Activated CD8-positive, alpha-beta T cell treated with anti-CD3 and anti-CD28 coated beads for 36 hours (primary cell): ENCODE results near the gene CSNK1G3. TPM values are rescaled to one million over a fixed set of nuclear protein-coding genes. Genes with fewer than 3 reads are reported as not detected.

ENCODE experiments used
- ATAC-seq: fragments of 200-7000 bp; cut with Tn5 transposase; one replicate; pipeline ENCODE4 v1.10.0; 2021; ENCODE audit warnings: mild to moderate bottlenecking, moderate library complexity
- CTCF ChIA-PET: fragments of 350-600 bp; sonication (Branson Sonifier 250); formaldehyde crosslinking; loops from one replicate; lab custom pipeline; 2021; ENCODE audit warnings: antibody characterized with exemption; lab: Charles Lee
- POLR2A ChIA-PET: fragments of 350-600 bp; sonication (Branson Sonifier 250); formaldehyde crosslinking; loops from one replicate; lab custom pipeline; 2021; ENCODE audit warnings: antibody characterized with exemption; lab: Charles Lee
- DNase-seq: peaks from one replicate; pipeline ENCODE4 v3.0.0-alpha.2; 2020
- H3K27ac Mint-ChIP-seq: one replicate; pipeline ENCODE4 v1.8.0; 2021; ENCODE audit warnings: mild to moderate bottlenecking, mixed read lengths
- H3K27me3 Mint-ChIP-seq: one replicate; pipeline ENCODE4 v1.8.0; 2021; ENCODE audit warnings: mixed read lengths
- H3K36me3 Mint-ChIP-seq: one replicate; pipeline ENCODE4 v1.8.0; 2021; ENCODE audit warnings: low read depth, mixed read lengths
- H3K4me1 Mint-ChIP-seq: one replicate; pipeline ENCODE4 v1.8.0; 2021; ENCODE audit warnings: low read depth, mixed read lengths
- H3K4me3 Mint-ChIP-seq: one replicate; pipeline ENCODE4 v1.8.0; 2021; ENCODE audit warnings: mild to moderate bottlenecking, moderate library complexity, mixed read lengths
- H3K9me3 Mint-ChIP-seq: one replicate; pipeline ENCODE4 v1.8.0; 2021; ENCODE audit warnings: mixed read lengths
- CTCF ChIP-seq: fragments of 200-600 bp; IDR thresholded peaks from one replicate; pipeline ENCODE4 v1.8.0; 2022; ENCODE audit warnings: antibody characterized with exemption, mild to moderate bottlenecking
- intact Hi-C: fragments of 100-400 bp; cut with micrococcal nuclease; formaldehyde crosslinking; loops from one replicate; pipeline ENCODE4 v1.10.0; 2022
- total RNA-seq, 2 experiments: library from RNA; stranded (reverse); gene quantifications; one replicate each; pipeline ENCODE4 v1.2.3, GENCODE V29; 2021

CSNK1G3 gene
- total RNA-seq, 2 experiments from 2014 or later = 36.1 to 39.2 TPM

GRCh38 chr5:123601610-123602009 lies 89.6 kb downstream of the CSNK1G3 start:
- no peak for ATAC-seq
- H3K9me3 Mint-ChIP-seq = no peaks in the 10 kb centered on the region
- H3K4me1 Mint-ChIP-seq = peaks cover 11% of the 10 kb centered on the region
- no peak for DNase-seq
- no peaks in the 10 kb centered on the region for H3K27me3 Mint-ChIP-seq
- POLR2A ChIA-PET = no interaction called here
- no peak for TF ChIP-seq CTCF
- CTCF ChIA-PET = no interaction called here
- H3K36me3 Mint-ChIP-seq = peaks cover 11% of the 10 kb centered on the region
- no peak overlapping the region for H3K27ac Mint-ChIP-seq
- intact Hi-C loops = no loop called here
- H3K4me3 Mint-ChIP-seq = no peak overlapping the region

- ChIA-PET POLR2A (no interaction called here), CTCF (interaction anchor here (0.6 to 1.2 kb wide), 4 partner anchors 16 to 261 kb away, joined by 3 read pairs; no protein-coding TSS in a partner anchor)
- no peaks in the 10 kb centered on the region for H3K9me3 Mint-ChIP-seq
- TF ChIP-seq CTCF = no peak
- intact Hi-C loops = no loop called here
- H3K36me3 Mint-ChIP-seq = peaks cover 7% of the 10 kb centered on the region
- H3K4me3 Mint-ChIP-seq = no peak overlapping the region
- H3K27me3 Mint-ChIP-seq = no peaks in the 10 kb centered on the region
- H3K4me1 Mint-ChIP-seq = peaks cover 8% of the 10 kb centered on the region
- no peak for ATAC-seq
- DNase-seq = no peak
- H3K27ac Mint-ChIP-seq = no peak overlapping the region
These were observed 93.8 kb downstream of the CSNK1G3 start for GRCh38 chr5:123605822-123606221.

- Mint-ChIP-seq H3K27ac (peak overlapping the region; percentile 8), H3K36me3 (peaks cover 3% of the 10 kb centered on the region), H3K4me1 (peaks cover 8% of the 10 kb centered on the region), H3K9me3 (no peaks in the 10 kb centered on the region), H3K27me3 (no peaks in the 10 kb centered on the region), H3K4me3 (no peak overlapping the region)
- TF ChIP-seq CTCF = no peak
- no peak for DNase-seq
- intact Hi-C loops = loop anchor here (2.0 to 5.0 kb wide), 2 partner anchors 97 to 188 kb away; partner anchors contain the start of genes CEP120 and CSNK1G3
- ChIA-PET POLR2A (interaction anchor here (1.1 kb wide), 1 partner anchor 187 kb away, joined by 3 read pairs; the partner anchor contains the start of gene CEP120), CTCF (interaction anchor here (0.7 to 3.2 kb wide), 23 partner anchors 14 to 436 kb away, joined by 3 to 27 read pairs (median 3); partner anchors contain the start of gene CEP120)
- ATAC-seq = peak; percentile 13
These were observed 98.2 kb downstream of the CSNK1G3 start for GRCh38 chr5:123610209-123610608.

- no peak overlapping the region for H3K4me3 Mint-ChIP-seq
- CTCF ChIA-PET = interaction anchor here (0.7 to 3.2 kb wide), 33 partner anchors 9 to 518 kb away, joined by 3 to 27 read pairs (median 3); partner anchors contain the start of gene CEP120
- TF ChIP-seq CTCF = peak; percentile 88
- ATAC-seq = peak; percentile 65
- no peaks in the 10 kb centered on the region for H3K27me3 Mint-ChIP-seq
- DNase-seq = peak; percentile 28
- H3K4me1 Mint-ChIP-seq = peaks cover 8% of the 10 kb centered on the region
- H3K27ac Mint-ChIP-seq = peak overlapping the region; percentile 8
- POLR2A ChIA-PET = no interaction called here
- H3K9me3 Mint-ChIP-seq = no peaks in the 10 kb centered on the region
- intact Hi-C loops = loop anchor here (2.0 to 5.0 kb wide), 2 partner anchors 98 to 189 kb away; partner anchors contain the start of genes CEP120 and CSNK1G3
- H3K36me3 Mint-ChIP-seq = peaks cover 3% of the 10 kb centered on the region
These were observed 98.9 kb downstream of the CSNK1G3 start for GRCh38 chr5:123610665-123611405.

- DNase-seq (no peak), ATAC-seq (no peak)
- Mint-ChIP-seq H3K36me3 (peaks cover 3% of the 10 kb centered on the region), H3K27ac (no peak overlapping the region), H3K4me1 (peaks cover 8% of the 10 kb centered on the region), H3K9me3 (no peaks in the 10 kb centered on the region), H3K27me3 (no peaks in the 10 kb centered on the region), H3K4me3 (no peak overlapping the region)
- ChIA-PET POLR2A (no interaction called here), CTCF (interaction anchor here (0.9 to 3.2 kb wide), 26 partner anchors 8 to 518 kb away, joined by 3 to 27 read pairs (median 3); partner anchors contain the start of gene CEP120)
- intact Hi-C loops = loop anchor here (2.0 to 5.0 kb wide), 2 partner anchors 99 to 189 kb away; partner anchors contain the start of genes CEP120 and CSNK1G3
- no peak for TF ChIP-seq CTCF
These were observed 99.4 kb downstream of the CSNK1G3 start for GRCh38 chr5:123611406-123611709.
